Right hindlimb (tissue), 1 donor: ENCODE measurements around the gene LY6G6D.
"Not testable (repeated sequence)": the region's sequence is repeated elsewhere in the genome, so short reads cannot be mapped to it uniquely, and the experiment has no call there.

Source experiments
- DNase-seq: peaks from one replicate; pipeline ENCODE4 v3.0.0-alpha.2; 2018

The LY6G6D gene

DNA sequence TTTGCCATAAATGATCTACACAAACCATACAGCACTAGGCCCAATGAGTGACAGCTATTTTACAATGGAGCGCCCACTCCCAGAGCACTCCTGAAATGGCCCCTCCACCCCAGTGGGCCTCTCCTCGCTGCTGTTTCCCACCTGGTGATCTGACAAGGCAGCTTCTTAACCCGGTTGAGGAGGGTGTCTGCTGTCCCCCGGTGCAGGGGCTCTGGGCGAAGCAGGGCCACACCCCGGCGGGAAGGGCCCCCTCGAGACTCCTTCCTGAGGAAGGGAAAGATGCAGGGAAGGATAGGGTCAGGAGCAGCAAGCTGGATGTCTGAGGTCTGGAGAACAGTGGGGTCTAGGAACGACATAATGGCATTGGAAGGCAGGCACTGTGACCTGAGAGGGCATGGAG is 22.3 kb upstream of the LY6G6D start:
- no peak for DNase-seq

DNA sequence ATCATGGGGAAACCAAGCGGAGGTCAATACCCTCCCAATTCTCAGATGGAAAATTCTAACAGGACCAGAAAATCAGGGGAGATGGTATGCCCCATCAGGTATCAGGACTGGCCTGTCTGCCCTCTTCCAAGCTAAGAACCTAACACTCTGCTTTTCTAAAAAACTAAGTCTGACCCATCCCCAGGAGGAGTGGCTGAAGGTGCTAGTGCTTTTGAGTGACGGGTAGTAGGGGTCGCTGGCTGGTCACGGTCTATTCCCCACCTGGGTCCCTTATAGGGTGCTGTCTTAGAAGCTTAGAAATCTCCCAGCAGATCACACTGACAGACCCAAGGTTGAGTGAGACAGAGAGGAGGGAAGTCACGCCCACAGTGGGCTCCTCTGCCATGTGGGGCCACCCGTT is 21.6 kb upstream of the LY6G6D start:
- DNase-seq = no peak

DNA sequence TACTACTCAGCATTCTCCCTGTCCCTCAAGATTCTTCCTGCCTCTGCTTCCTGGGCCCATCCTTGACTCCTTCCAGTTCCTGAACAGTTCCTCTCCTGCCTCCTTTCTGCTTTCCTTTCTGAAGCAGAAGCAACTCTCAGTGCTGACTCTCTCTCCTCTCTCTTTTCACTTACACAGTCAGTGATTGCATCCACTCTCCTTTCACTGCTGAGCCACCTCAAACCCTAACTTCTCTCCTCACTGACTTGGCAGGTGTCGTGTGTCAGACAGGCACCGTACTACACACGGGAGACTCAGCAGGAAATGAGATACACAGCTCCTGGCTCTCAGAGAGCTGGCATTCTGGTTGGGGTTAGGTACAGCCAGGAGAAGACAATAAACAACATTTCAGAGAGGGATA is 17.6 kb upstream of the LY6G6D start:
- no peak for DNase-seq

GRCh38 chr6:31700740-31701401 is 14.3 kb upstream of the LY6G6D start:
- DNase-seq = no peak

- peak; percentile 64 for DNase-seq
Measured at GRCh38 chr6:31701666-31702404, 13.3 kb upstream of the LY6G6D start.

DNA sequence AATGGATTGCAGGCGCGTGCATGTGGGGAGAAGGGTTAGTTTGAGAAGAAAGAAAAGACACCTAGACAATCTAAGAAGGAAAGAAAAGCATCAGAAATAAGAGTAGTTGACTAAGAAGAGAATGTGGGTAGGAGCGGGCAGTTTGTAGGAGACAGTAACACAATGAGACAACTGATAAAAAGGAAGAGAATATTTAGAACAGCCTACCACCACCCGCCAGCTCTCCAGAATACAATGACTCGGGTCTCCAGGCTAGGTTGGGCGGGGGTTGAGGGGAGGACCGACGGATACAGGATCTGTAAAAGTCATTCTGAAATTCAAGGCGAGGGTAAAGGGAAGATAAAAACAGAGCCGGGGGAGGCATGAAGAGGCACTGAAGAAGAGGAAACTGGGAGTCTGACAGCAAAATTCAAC is 12.7 kb upstream of the LY6G6D start:
- DNase-seq = no peak

DNA sequence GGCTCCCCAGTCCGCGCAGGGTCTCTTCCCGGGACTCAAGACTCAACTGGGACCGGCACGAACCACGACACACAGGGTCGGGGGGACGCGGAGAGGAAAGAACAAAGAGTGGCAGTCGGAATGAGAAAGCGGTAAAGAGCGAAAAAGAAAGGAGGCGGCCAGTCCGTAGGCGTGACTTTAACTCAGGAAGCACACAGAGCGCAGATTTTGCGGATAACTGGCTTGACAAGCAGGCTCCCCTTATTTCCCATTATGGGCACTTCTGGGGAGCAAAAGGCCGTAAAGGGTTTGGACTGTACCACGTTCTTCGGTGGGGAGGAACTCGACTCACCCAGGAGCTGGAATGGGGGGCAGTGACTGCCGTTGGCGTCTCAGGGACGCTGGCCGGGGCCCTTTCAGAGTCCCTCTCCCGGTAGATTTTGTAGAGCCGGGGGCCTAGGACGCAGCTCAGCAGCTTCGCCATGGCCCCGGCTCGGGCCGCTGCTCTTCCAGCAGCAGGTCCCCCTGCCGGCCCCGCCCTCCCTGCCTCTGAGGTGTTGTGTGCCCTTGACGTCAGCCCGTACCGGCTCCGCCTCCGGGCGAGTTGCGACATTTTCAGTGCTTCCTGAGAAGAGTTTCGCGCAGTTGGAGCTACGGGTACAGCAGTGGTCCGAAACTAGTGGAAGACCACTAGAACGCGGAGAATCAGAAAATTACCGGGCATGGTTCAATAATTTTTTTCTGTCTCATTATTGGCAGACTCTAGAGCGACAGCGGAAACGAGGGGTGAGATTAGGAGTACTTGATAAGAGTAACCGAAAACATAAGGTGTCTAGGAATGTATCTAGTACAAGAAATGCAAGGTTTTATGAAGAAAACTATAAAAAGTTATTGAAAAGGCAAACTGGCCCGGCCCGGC is 12.1 kb upstream of the LY6G6D start, which contains the start of gene ABHD16A:
Gene ABHD16A (minus strand): TSS at position 506 of the 898 bp plus-strand sequence. CDS start 43 bp downstream, at position 463.
- peak; percentile 99 for DNase-seq

DNA sequence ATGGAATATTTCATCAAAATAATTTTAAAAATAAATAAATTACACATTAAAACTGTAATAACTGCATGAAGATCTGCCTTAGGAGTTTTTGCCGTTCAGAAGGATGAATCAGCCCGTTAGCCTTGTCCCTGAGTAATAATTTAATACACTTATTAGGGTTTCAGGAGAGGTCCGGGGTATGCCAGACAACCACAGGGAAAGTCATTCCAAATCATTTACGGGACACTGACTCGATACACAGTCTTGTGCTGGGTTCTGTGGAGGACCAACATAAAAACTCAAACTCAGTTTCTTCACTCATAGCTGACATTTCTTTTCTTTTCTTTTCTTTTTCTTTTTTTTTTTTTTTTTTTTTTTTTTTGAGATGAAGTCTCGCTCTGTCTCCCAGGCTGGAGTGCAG is 9.2 kb upstream of the LY6G6D start:
- DNase-seq = no peak

DNA sequence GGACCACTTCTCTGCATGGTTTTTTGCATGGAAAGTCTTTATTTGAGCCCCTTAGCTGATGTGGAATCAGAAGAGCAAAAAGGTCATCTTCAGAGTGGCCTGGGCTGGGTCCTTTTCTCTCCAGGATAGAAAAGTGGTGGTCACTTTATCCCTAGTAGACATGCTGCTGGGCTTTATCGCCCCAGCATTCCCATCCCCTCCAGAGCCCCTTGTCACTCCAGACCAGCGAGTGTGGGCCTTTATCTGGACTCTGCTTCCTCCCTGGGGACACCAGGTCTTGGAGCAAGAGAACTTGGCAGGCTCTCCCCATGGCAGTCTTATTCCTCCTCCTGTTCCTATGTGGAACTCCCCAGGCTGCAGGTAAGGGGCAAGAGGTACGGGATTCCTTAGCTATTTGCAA is 8.5 kb upstream of the LY6G6D start, which contains the start of gene LY6G6F:
Gene LY6G6F (plus strand): TSS at position 268 of the 400 bp plus-strand sequence. CDS start 41 bp downstream, at position 309.
- no peak for DNase-seq

- no peak for DNase-seq
Measured at GRCh38 chr6:31707701-31708100, 7.4 kb upstream of the LY6G6D start.

DNA sequence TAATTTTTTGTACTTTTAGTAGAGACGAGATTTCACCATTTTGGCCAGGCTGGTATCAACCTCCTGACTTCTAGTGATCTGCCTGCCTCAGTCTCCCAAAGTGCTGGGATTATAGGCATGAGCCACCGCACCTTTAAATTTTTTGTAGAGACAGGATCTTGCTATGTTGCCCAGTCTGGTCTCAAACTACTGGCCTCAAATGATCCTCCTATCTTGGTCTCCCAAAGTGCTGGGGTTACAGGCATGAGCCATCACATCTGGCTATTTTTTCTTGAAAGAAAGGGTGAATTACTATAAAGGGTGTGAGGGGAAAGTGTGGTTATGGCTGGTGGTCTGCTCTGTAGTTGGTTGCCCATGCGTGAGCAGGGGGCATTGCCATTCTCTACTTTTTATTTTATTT is 6.9 kb upstream of the LY6G6D start:
- no peak for DNase-seq

DNA sequence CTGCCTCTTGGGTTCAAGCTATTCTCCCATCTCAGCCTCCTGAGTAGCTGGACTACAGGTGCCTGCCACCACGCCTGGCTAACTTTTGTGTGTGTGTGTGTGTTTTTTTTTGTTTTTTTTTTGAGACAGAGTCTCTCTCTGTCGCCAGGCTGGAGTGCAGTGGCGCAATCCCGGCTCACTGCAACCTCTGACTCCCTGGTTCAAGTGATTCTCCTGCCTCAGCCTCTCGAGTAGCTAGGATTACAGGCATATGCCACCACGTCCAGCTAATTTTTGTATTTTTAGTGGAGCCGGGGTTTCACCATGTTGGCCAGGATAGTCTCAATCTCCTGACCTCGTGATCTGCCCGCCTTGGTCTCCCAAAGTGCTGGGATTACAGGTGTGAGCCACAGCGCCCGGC is 6.0 kb upstream of the LY6G6D start:
- not testable (repeated sequence) for DNase-seq

DNA sequence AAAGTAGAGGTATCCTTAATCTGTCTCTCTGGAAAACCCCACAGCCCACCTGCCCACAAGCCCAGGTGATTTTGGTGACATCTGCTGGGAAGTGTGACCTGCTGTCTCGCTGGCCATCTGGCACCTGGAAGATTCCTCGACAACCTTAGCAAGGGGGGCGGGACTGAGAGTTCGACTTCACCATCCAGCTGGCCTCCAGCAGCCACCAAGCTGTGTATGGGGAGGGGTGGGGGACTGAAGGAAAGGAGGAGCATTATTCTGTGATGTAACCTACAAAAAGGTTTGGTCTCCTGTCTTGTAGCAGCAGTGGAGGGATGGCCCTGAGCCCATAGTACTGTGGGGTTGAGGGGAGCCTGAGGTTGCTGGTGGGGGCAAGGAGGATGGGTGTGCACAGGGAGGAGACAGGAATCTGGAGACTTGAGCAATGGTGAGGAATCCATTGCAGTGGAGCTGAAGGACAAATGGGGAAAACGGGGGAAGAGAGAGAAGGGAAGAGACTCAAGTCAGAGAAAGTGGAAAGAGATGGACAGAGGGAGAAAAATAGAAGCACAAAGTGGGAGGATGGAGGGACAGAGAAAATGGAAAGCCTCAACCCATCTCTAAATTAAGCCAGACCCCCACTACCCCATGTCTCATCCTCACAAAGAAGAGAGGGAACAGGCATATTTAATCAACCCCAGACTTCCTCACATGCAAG is 4.5 kb upstream of the LY6G6D start:
- no peak for DNase-seq

DNA sequence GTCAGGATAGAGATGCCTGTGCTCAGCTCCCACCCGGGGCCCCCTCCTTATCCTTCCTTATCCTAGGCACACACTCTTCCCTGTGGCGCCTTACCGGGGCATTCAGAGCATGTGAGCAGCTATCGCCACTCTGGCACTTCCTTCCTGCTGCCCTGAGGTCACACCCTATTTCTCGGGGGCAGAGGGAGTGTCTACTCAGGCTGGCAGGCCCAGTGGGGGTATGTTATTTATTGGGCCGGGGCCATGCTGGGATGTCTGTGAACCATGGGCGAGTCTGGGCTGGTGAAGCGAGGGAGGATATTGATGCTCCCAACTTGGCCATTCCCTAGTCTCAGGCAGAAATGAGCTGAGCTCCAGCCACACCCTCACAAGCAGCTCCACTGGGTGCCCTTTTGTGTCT is 3.9 kb upstream of the LY6G6D start:
- no peak for DNase-seq

DNA sequence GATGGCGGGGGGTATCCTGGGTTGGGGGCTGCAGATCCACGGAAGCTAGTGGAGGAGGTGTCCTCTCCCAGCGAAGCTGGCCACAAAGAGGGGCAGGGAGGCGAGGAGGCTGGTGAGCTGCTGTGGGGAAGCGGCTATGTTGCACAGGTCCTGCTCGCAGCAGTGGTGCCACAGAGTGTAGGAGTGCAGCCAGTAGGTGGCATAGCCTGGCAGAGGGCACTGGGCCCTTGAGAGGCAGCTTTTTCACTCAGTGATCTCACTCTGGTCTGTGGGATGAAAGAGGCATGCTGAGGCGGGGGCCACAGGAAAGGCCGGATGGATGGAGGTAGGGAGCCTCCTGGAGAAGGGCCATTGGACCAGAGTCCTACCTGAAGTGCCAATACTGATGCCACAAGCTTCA is 2.9 kb upstream of the LY6G6D start:
- no peak for DNase-seq

DNA sequence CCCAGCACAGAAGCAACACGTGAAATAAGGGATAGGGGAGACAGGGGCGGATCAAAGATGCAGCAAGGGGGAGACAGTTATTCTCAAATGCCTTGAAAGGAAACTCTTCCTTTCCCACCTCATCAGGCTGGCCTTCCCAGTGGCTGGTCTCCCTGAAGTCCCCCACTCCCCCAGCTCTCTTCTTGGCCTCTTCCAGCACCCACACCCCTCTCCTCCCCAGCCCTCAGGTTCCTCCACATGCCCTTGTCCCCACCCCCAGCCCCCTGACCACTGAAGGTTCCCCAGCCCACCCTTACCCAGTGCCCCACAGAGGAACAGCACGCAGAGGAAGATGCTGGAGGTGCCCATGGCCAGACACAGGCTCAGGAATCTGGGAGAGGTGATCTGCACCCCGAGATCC is 1.7 kb upstream of the LY6G6D start:
- DNase-seq = no peak

DNA sequence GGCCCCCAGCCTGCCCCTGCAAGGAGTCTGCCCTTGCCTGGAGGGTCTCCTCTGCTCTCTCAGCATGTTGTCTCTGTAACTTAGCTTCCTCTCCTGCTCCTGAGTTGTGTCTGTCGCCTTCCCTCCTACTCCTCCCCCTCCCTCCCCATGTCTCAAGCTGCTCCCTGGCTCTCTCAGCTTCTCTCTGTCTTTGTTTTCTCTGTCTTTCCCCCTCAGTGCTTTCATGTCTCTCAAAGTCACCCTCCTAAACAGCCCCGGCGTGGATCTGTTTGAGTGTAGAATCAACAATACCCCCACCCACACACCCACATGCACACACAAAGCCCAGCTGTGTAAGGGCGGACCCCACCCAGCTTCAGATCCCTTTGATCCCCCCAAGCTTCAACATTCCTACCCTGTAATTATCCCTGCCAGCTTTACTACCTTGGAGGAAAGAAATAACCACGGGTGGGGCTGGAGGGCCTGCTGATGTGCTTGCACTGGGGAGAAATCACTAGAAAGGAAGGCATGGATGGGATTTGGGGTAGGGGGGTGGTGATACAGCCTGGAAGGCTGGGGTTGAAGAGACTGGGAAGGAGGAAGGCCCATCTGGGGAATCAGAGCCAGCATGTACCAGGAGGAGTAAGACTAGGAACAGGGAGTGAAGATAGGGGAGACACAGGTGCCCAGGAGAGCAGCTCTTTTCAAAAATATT is 1.0 kb upstream of the LY6G6D start:
- no peak for DNase-seq

DNA sequence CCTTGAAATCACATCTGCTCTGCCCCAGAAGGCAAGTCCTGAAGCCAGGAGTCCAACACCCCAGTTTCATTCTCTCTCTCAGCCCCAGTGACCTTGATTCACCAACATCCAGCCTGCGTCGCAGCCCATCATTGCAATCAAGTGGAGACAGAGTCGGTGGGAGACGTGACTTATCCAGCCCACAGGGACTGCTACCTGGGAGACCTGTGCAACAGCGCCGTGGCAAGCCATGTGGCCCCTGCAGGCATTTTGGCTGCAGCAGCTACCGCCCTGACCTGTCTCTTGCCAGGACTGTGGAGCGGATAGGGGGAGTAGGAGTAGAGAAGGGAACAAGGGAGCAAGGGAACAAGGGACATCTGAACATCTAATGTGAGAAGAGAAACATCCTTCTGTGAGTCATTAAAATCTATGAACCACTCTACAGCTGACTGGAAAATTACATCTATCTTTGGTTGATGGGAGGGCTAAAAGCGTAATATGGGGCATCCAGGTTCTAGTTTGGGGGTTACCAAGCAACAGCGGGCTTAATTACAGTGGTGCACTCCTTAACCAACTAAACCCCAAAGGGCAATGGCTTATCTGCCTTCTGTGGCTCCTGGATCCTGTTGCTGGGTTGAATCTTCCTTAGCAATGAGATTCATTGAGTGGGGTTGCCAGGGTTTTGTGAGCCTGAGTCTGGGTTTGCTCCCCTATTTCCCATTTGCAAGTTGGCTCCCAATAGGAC is 2.5 kb downstream of the LY6G6D start:
- DNase-seq = no peak

DNA sequence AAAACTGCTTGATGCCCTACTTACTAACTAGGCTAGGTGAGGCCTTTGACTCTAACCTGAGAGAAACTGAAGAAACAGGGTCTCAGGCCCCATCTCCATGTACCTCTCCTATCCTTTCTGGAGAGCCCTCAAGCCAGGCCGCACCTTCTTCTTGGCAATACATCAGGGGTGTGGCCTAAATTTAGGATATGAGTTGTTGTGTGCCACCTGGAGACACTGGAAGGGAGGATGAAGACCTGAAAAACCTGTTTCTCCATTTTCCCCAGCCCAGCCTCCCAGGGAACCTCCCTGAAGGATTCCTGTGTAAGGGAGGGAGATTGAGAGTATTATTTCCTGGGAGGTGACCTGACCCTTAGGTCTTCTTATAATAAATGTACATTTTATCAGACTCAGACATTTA is 3.1 kb downstream of the LY6G6D start:
- DNase-seq = no peak

GRCh38 chr6:31719001-31719400 is 3.9 kb downstream of the LY6G6D start:
- DNase-seq = no peak

DNA sequence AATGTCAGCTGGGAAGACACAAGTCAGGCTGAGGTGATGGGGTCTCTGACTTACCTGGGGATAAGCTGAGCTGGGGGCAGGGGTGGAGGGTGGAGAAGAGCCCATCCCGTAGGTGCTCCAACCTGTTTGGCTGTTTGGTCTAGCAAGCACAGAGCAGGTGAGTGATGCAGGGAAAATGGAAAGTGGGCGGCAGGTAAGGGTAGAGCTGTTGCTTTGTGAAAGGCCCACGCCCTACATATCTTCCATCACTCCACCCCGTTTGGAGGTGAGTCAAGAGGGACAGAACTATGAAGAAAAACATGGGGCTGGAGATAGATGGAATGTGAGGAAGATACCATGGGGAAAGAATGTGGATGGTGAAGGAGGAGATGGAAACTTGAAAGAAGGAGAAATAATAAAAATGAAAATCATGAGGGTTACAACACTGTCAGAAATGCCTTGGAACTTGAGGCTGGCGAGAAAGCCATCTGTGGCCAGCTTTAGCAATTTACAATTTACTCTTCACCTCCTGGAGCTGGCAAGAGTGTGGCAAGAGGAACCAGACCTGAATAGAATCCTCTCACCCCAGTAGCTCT is 5.1 kb downstream of the LY6G6D start:
- no peak for DNase-seq
